Small intestine (tissue), 7 donors: ENCODE measurements around the gene KDM2B. TPM values are rescaled to one million over a fixed set of nuclear protein-coding genes. Genes with fewer than 3 reads are reported as not detected.
"Not testable (repeated sequence)": the region's sequence is repeated elsewhere in the genome, so short reads cannot be mapped to it uniquely, and the experiment has no call there.

Experiments used
- DNase-seq, 2 donors: peaks; one replicate each; pipeline versions ENCODE4 v3.0.0 to v3.0.0-alpha.2; 2013
- FAIRE-seq: peaks from 2 replicates; lab custom pipeline; 2012; peaks lifted over from hg19 to GRCh38; lab: Jason Lieb, UNC
- H3K27ac ChIP-seq, 3 donors: one replicate each; pipeline ENCODE4 v1.5.1; 2013; ENCODE audit warnings: low read length in 2 of 3, mild to moderate bottlenecking in 2 of 3, control low read depth in 1 of 3, inconsistent platforms in 1 of 3, low read depth in 1 of 3, moderate library complexity in 1 of 3
- H3K27me3 ChIP-seq, 3 donors: one replicate each; pipeline ENCODE4 v1.6.1; 2013; ENCODE audit warnings: low read length in 3 of 3, inconsistent platforms in 1 of 3; ENCODE audit not compliant: control insufficient read depth in 3 of 3, insufficient read depth in 3 of 3
- H3K36me3 ChIP-seq, 3 donors: one replicate each; pipeline ENCODE4 v1.6.1; 2013; ENCODE audit warnings: low read length in 3 of 3, inconsistent platforms in 1 of 3, low read depth in 1 of 3, mild to moderate bottlenecking in 1 of 3, moderate library complexity in 1 of 3; ENCODE audit not compliant: control insufficient read depth in 3 of 3, insufficient read depth in 2 of 3
- H3K4me1 ChIP-seq, 3 donors: one replicate each; pipeline ENCODE4 v1.6.1; 2013; ENCODE audit warnings: low read length in 2 of 3, inconsistent platforms in 1 of 3, low read depth in 1 of 3, mild to moderate bottlenecking in 1 of 3, moderate library complexity in 1 of 3; ENCODE audit not compliant: control insufficient read depth in 3 of 3, insufficient read depth in 2 of 3
- H3K4me3 ChIP-seq, 3 donors: one replicate each; pipeline ENCODE4 v1.5.1; 2013; ENCODE audit warnings: low read length in 3 of 3, control low read depth in 1 of 3, inconsistent platforms in 1 of 3, low read depth in 1 of 3, mild to moderate bottlenecking in 1 of 3, moderate library complexity in 1 of 3
- H3K9me3 ChIP-seq, 2 donors: one replicate each; pipeline ENCODE4 v1.6.1; 2013; ENCODE audit warnings: low read depth in 1 of 2, low read length in 1 of 2; ENCODE audit not compliant: control insufficient read depth in 2 of 2, insufficient read depth in 1 of 2
- WGBS, 3 donors: extraction: QIAGEN DNeasy Blood & Tissue Kit; methylation state at CpG; one replicate each; pipeline ENCODE4 v1.1.7; 2013; 5-methylcytosine and 5-hydroxymethylcytosine counted together
- polyA plus RNA-seq, 4 donors: library from polyadenylated mRNA; stranded (reverse) in 3 of 4; unstranded in 1 of 4; fragments of 200-250 nt in 3 of 4; fragments of 120-200 nt in 1 of 4; gene quantifications; one replicate each; pipeline versions ENCODE4 v1.2.1 to v1.2.3, GENCODE V29; 2013
- donor health status: healthy with polysubstance abuse.
- donor health status: control.
- donor health status: control.
- donor health status: Bipolar disorder and iron deficiency.
- donor health status: healthy.

Gene KDM2B
- polyA plus RNA-seq, 4 donors, result 7.6 to 16.0 (median 11.8) TPM

- Histone ChIP-seq H3K27me3 (no peaks in the 10 kb centered on the region), H3K4me1 (peaks cover 0 to 29% (median 0%) of the 10 kb centered on the region in 3 donors), H3K4me3 (no peak overlapping the region), H3K36me3 (peaks cover 0 to 4% (median 0%) of the 10 kb centered on the region in 3 donors), H3K27ac (no peak overlapping the region), H3K9me3 (peaks cover 0 to 8% of the 10 kb centered on the region in 2 donors)
- FAIRE-seq, result no peak
- no peak for DNase-seq
- WGBS, 3 donors, result 92 to 94% (median 93%) methylated on average over 5 of the region's 5 CpGs
Observed at GRCh38 chr12:121596526-121596925, 15.7 kb upstream of the KDM2B start.

- Histone ChIP-seq H3K27ac (no peak overlapping the region), H3K27me3 (no peaks in the 10 kb centered on the region), H3K9me3 (peaks cover 0 to 3% of the 10 kb centered on the region in 2 donors), H3K4me1 (peaks cover 0 to 21% (median 0%) of the 10 kb centered on the region in 3 donors), H3K36me3 (peaks cover 0 to 4% (median 0%) of the 10 kb centered on the region in 3 donors), H3K4me3 (no peak overlapping the region)
- no peak for FAIRE-seq
- no peak for DNase-seq
- 90 to 94% (median 90%) methylated on average over 12 of the region's 12 CpGs for WGBS, 3 donors
Observed at GRCh38 chr12:121595520-121595919, 14.7 kb upstream of the KDM2B start.

- WGBS, 3 donors, result 78 to 94% (median 86%) methylated on average over 4 of the region's 4 CpGs
- Histone ChIP-seq H3K27ac (no peak overlapping the region), H3K9me3 (no peaks in the 10 kb centered on the region), H3K4me3 (no peak overlapping the region), H3K4me1 (peaks cover 0 to 4% (median 0%) of the 10 kb centered on the region in 3 donors), H3K27me3 (no peaks in the 10 kb centered on the region), H3K36me3 (peaks cover 0 to 4% (median 0%) of the 10 kb centered on the region in 3 donors)
- no peak for FAIRE-seq
- DNase-seq, result no peak
Observed at GRCh38 chr12:121592320-121592719, 11.5 kb upstream of the KDM2B start.

- no peaks in the 10 kb centered on the region for H3K9me3 ChIP-seq
- peaks cover 0 to 3% (median 0%) of the 10 kb centered on the region in 3 donors for H3K36me3 ChIP-seq
- FAIRE-seq (no peak), DNase-seq (peak; percentile 26 to 46)
- 29 to 57% (median 51%) methylated on average over 10 of the region's 10 CpGs for WGBS, 3 donors
- H3K27me3 ChIP-seq, result no peaks in the 10 kb centered on the region
- peak overlapping the region; percentile 35 to 98 (median 65) for H3K27ac ChIP-seq
- peaks cover 0 to 4% (median 0%) of the 10 kb centered on the region in 3 donors for H3K4me1 ChIP-seq
- peak overlapping the region in 1 of 3 donors; percentile 2 for H3K4me3 ChIP-seq
Observed at GRCh38 chr12:121590476-121591143, 9.8 kb upstream of the KDM2B start.

- FAIRE-seq, H3K9me3 ChIP-seq, H3K27ac ChIP-seq, H3K36me3 ChIP-seq, H3K27me3 ChIP-seq, DNase-seq, H3K4me3 ChIP-seq: not testable (repeated sequence)
- WGBS, 3 donors, result 92 to 96% (median 94%) methylated on average over 6 of the region's 6 CpGs
- peaks cover 2 to 20% (median 3%) of the 10 kb centered on the region in 3 donors for H3K4me1 ChIP-seq
Observed at GRCh38 chr12:121584885-121585284, 4.1 kb upstream of the KDM2B start.

GRCh38 chr12:121583334-121583661 is 2.5 kb upstream of the KDM2B start:
- not testable (repeated sequence) for H3K27ac ChIP-seq, H3K4me3 ChIP-seq, H3K9me3 ChIP-seq, H3K36me3 ChIP-seq, DNase-seq, H3K27me3 ChIP-seq, FAIRE-seq
- 43 to 70% (median 66%) methylated on average over 2 of the region's 2 CpGs for WGBS, 3 donors
- peaks cover 2 to 20% (median 4%) of the 10 kb centered on the region in 3 donors for H3K4me1 ChIP-seq

- WGBS, 3 donors, result 36 to 45% (median 43%) methylated on average over 13 of the region's 13 CpGs
- no peak overlapping the region for H3K4me3 ChIP-seq
- FAIRE-seq (no peak), DNase-seq (no peak)
- H3K27me3 ChIP-seq, result no peaks in the 10 kb centered on the region
- peaks cover 2 to 26% (median 9%) of the 10 kb centered on the region in 3 donors for H3K4me1 ChIP-seq
- no peaks in the 10 kb centered on the region for H3K9me3 ChIP-seq
- peaks cover 0 to 2% (median 0%) of the 10 kb centered on the region in 3 donors for H3K36me3 ChIP-seq
- H3K27ac ChIP-seq, result no peak overlapping the region
Observed at GRCh38 chr12:121582583-121583333, 1.9 kb upstream of the KDM2B start.

GRCh38 chr12:121581686-121582429 is 1.0 kb upstream of the KDM2B start:
- Histone ChIP-seq H3K27ac (peak overlapping the region in 1 of 3 donors; percentile 74), H3K9me3 (no peaks in the 10 kb centered on the region), H3K36me3 (peaks cover 0 to 4% (median 0%) of the 10 kb centered on the region in 3 donors), H3K4me1 (peaks cover 2 to 34% (median 9%) of the 10 kb centered on the region in 3 donors), H3K4me3 (peak overlapping the region in 1 of 3 donors; percentile 13), H3K27me3 (no peaks in the 10 kb centered on the region)
- FAIRE-seq, result no peak
- 8 to 28% (median 26%) methylated on average over 17 of the region's 17 CpGs for WGBS, 3 donors
- DNase-seq, result peak; percentile 32 to 39
